ENCODE data around the gene MTHFS. TPM values are rescaled to one million over a fixed set of nuclear protein-coding genes. Genes with fewer than 3 reads are reported as not detected.
"Not testable (repeated sequence)": the region's sequence is repeated elsewhere in the genome, so short reads cannot be mapped to it uniquely, and the experiment has no call there.

MTHFS gene
- total and polyA plus RNA-seq, 2 donors (not counting 1 experiment from before 2014, with no cell fraction given) = 9.5 to 21.6 TPM

DNA sequence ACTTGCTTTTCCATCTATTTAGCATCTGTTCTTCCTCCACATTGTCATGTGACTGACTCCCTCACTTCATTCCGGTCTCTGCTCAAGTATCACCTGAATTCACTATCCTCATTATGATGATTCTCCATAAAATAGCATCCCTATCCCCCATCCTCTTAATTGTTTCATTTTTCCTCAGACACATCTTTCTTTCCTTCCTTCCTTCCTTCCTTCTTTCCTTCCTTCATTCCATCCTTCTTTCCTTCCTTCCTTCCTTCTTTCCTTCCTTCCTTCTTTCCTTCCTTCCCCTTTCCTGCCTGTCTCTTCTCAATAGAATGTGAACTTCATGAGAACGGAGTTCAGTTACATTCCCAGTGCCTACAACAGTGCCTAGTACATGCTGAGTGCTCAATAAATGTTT, 32.6 kb upstream of the MTHFS start:
- no peak overlapping the region for H3K4me2 ChIP-seq (ENCODE audit: extremely low read depth, insufficient read depth, low read length)
- no peaks in the 10 kb centered on the region for H3K79me2 ChIP-seq (ENCODE audit: control insufficient read depth, insufficient read depth, low read length)
- no peak overlapping the region for H3K9ac ChIP-seq (ENCODE audit: insufficient read depth, low read length)
- H3K9me3 ChIP-seq (ENCODE audit: control insufficient read depth, insufficient read depth, low read depth, low read length) = no peaks in the 10 kb centered on the region
- no peaks in the 10 kb centered on the region for H4K20me1 ChIP-seq (ENCODE audit: control insufficient read depth, extremely low read depth, insufficient read depth, low read length)
- no peaks in the 10 kb centered on the region for H3K4me1 ChIP-seq (ENCODE audit: control insufficient read depth, extremely low read depth, insufficient read depth, low read length)
- H3K4me3 ChIP-seq (replicated peaks in 1 of 4; ENCODE audit: control extremely low read depth in 1 of 4, insufficient read depth in 1 of 4, low read depth in 3 of 4, low read length in 4 of 4) = no peak overlapping the region
- no peak overlapping the region for H2AFZ ChIP-seq (ENCODE audit: low read length)
- DNase-seq (ENCODE audit: low read depth in 2 of 2) = no peak
- H3K27ac ChIP-seq (ENCODE audit: insufficient read depth, low read length) = no peak overlapping the region
- H3K27me3 ChIP-seq (ENCODE audit: control insufficient read depth, insufficient read depth, low read length) = peaks cover 11% of the 10 kb centered on the region
- H3K36me3 ChIP-seq (ENCODE audit: control insufficient read depth, insufficient read depth, low read length) = no peaks in the 10 kb centered on the region
- no peak for TF ChIP-seq EZH2 (IDR thresholded peaks at IDR 0.05; ENCODE audit: low read length, missing control alignments)
- TF ChIP-seq, protein P1, sequence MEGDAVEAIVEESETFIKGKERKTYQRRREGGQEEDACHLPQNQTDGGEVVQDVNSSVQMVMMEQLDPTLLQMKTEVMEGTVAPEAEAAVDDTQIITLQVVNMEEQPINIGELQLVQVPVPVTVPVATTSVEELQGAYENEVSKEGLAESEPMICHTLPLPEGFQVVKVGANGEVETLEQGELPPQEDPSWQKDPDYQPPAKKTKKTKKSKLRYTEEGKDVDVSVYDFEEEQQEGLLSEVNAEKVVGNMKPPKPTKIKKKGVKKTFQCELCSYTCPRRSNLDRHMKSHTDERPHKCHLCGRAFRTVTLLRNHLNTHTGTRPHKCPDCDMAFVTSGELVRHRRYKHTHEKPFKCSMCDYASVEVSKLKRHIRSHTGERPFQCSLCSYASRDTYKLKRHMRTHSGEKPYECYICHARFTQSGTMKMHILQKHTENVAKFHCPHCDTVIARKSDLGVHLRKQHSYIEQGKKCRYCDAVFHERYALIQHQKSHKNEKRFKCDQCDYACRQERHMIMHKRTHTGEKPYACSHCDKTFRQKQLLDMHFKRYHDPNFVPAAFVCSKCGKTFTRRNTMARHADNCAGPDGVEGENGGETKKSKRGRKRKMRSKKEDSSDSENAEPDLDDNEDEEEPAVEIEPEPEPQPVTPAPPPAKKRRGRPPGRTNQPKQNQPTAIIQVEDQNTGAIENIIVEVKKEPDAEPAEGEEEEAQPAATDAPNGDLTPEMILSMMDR (conservative IDR thresholded peaks at IDR 0.05 in 1 of 2, IDR thresholded peaks at IDR 0.05 in 1 of 2; ENCODE audit: low read depth in 1 of 2, low read length in 2 of 2) = no peak

DNA sequence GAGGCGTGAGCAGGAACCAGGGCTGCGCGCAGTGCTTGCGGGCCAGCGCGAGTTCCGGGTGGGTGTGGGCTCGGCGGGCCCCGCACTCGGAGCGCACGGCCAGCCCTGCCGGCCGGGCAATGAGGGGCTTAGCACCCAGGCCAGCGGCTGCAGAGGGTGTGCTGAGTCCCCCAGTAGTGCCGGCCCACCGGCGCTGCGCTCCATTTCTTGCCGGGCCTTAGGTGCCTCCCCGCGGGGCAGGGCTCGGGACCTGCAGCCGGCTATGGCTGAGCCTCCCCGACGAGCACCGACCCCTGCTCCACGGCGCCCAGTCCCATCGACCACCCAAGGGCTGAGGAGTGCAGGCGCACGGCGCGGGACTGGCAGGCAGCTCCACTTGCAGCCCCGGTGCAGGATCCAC, 29.3 kb upstream of the MTHFS start:
- not testable (repeated sequence) for DNase-seq (ENCODE audit: low read depth in 2 of 2); H3K4me2 ChIP-seq (ENCODE audit: extremely low read depth, insufficient read depth, low read length); H2AFZ ChIP-seq (ENCODE audit: low read length); H3K27ac ChIP-seq (ENCODE audit: insufficient read depth, low read length); H3K9ac ChIP-seq (ENCODE audit: insufficient read depth, low read length); H3K4me1 ChIP-seq (ENCODE audit: control insufficient read depth, extremely low read depth, insufficient read depth, low read length); H3K27me3 ChIP-seq (ENCODE audit: control insufficient read depth, insufficient read depth, low read length); H3K9me3 ChIP-seq (ENCODE audit: control insufficient read depth, insufficient read depth, low read depth, low read length); H4K20me1 ChIP-seq (ENCODE audit: control insufficient read depth, extremely low read depth, insufficient read depth, low read length); H3K36me3 ChIP-seq (ENCODE audit: control insufficient read depth, insufficient read depth, low read length); H3K4me3 ChIP-seq (replicated peaks in 1 of 4; ENCODE audit: control extremely low read depth in 1 of 4, insufficient read depth in 1 of 4, low read depth in 3 of 4, low read length in 4 of 4)
- peaks cover 17% of the 10 kb centered on the region for H3K79me2 ChIP-seq (ENCODE audit: control insufficient read depth, insufficient read depth, low read length)

DNA sequence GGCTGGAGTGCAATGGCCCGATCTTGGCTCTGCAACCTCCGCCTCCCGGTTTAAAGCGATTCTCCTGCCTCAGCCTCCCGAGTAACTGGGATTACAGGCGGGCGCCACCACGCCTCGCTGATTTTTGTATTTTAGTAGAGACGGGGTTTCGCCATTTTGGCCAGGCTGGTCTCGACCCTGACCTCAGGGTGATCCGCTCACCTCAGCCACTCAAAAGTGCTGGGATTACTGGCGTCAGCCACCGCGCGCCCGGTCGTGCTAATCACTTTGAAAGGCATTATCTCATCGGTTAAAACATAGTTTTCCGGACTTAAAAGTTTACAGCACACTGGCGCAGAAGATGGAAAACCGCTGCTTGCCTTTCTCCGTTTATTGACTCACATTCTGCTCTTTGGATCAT, 27.6 kb upstream of the MTHFS start:
- no peaks in the 10 kb centered on the region for H4K20me1 ChIP-seq (ENCODE audit: control insufficient read depth, extremely low read depth, insufficient read depth, low read length)
- H3K79me2 ChIP-seq (ENCODE audit: control insufficient read depth, insufficient read depth, low read length) = peaks cover 17% of the 10 kb centered on the region
- H3K9me3 ChIP-seq (ENCODE audit: control insufficient read depth, insufficient read depth, low read depth, low read length) = no peaks in the 10 kb centered on the region
- no peak overlapping the region for H3K9ac ChIP-seq (ENCODE audit: insufficient read depth, low read length)
- no peak for DNase-seq (ENCODE audit: low read depth in 2 of 2)
- TF ChIP-seq, protein P1 (conservative IDR thresholded peaks at IDR 0.05 in 1 of 2, IDR thresholded peaks at IDR 0.05 in 1 of 2; ENCODE audit: low read depth in 1 of 2, low read length in 2 of 2) = no peak
- no peak for TF ChIP-seq EZH2 (IDR thresholded peaks at IDR 0.05; ENCODE audit: low read length, missing control alignments)
- H2AFZ ChIP-seq (ENCODE audit: low read length) = no peak overlapping the region
- no peaks in the 10 kb centered on the region for H3K36me3 ChIP-seq (ENCODE audit: control insufficient read depth, insufficient read depth, low read length)
- H3K4me1 ChIP-seq (ENCODE audit: control insufficient read depth, extremely low read depth, insufficient read depth, low read length) = no peaks in the 10 kb centered on the region
- peak overlapping the region; percentile 73 for H3K4me2 ChIP-seq (ENCODE audit: extremely low read depth, insufficient read depth, low read length)
- peaks cover 5% of the 10 kb centered on the region for H3K27me3 ChIP-seq (ENCODE audit: control insufficient read depth, insufficient read depth, low read length)
- H3K4me3 ChIP-seq (replicated peaks in 1 of 4; ENCODE audit: control extremely low read depth in 1 of 4, insufficient read depth in 1 of 4, low read depth in 3 of 4, low read length in 4 of 4) = peak overlapping the region; percentile 85 to 95 (median 88)
- H3K27ac ChIP-seq (ENCODE audit: insufficient read depth, low read length) = peak overlapping the region; percentile 88
